LoVo (cell line): Measurements from ENCODE around the gene VWA5B1.

Experiments
- DNase-seq: peaks from one replicate; pipeline ENCODE4 v3.0.0-alpha.2; 2016; ENCODE audit warnings: low spot score

VWA5B1 gene

GRCh38 chr1:20395255-20395654, 104.6 kb downstream of the VWA5B1 start:
- DNase-seq, result no peak

- DNase-seq, result no peak
Measured at GRCh38 chr1:20398744-20399143, 108.1 kb downstream of the VWA5B1 start.

DNA sequence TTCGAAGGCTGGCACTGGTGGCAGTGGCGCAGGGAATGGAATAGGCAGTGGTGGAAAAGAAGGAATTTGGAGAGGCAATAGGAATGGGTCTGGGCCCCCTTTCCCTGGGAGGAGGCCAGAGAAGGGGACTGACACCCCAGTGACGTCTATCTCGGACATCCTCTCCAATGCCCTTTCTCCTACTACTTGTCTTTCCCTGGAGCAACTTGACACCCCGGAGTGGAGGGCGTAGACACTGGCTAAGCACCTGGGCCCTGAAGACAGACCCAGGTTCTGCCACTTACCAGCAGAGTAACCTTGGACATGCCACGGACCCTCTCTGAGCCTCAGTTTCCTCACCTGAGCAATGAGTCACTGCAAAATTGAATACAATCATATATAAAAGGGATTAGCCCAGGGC, 108.5 kb downstream of the VWA5B1 start:
- no peak for DNase-seq

DNA sequence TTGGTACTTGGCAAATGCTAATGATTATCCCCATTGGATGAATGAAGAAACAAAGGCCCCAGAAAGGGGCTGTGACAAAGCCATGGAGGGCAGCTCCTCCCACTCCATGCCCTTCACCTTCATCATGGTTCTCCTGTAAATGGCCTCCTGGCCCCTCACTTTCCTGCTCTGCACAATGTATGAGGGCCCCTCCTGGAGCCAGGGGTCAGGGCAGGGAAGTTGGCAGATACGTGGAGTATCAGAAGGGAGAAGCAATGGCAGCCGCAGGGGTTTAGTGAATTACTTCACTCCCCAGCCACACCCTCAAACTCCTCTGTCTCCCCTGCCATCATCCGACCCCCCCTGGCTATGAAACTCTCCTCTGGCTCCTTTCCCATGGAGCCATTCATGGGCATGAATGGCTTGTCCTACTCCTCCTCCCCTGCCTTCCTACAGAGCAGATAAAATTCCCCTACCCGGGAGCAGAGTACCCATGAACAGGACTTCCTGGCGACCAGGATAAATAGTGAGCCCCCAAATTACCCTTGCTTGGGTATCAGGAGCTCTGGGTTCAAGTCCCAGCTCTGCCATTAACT, 109.0 kb downstream of the VWA5B1 start:
- no peak for DNase-seq

DNA sequence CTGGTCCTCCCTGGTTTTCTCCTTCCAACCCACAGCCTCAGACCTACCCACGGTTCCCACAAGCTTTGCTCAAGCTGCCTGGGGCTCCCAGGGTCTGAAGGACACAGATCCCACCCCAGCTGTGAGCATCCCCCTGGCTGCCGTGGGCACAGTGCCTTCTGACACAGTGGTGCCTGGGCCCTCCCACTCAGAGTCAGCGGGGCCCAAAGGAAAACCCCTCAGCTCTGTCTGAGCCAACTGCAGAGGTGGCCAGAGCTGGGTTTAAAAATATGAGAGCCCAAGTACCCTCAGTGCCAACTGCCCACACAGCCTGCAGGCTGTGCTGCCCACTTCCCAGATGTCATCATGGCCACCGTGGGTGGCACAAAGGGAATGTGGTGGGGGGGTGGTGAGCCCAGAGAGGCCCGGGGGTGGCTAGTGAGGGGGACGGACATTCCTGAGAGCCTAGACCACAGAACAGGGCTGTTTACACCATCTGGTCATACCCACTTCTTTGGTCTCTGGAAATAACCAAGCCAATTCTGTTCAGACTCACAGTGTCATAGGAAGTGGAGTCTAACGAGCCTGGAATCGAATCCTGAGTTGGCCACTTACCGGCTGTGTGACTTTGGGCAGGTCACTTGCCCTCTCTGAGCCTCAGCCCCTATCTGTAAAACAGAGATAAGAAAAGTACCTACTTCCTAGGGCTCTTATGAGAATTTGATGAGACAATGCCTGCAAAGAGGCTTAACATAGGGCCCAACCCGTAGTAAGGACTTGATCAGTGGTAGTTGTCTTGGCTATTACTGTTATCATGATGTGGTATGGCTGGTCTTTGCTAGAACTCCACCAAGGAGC, 109.9 kb downstream of the VWA5B1 start:
- DNase-seq, result no peak

DNA sequence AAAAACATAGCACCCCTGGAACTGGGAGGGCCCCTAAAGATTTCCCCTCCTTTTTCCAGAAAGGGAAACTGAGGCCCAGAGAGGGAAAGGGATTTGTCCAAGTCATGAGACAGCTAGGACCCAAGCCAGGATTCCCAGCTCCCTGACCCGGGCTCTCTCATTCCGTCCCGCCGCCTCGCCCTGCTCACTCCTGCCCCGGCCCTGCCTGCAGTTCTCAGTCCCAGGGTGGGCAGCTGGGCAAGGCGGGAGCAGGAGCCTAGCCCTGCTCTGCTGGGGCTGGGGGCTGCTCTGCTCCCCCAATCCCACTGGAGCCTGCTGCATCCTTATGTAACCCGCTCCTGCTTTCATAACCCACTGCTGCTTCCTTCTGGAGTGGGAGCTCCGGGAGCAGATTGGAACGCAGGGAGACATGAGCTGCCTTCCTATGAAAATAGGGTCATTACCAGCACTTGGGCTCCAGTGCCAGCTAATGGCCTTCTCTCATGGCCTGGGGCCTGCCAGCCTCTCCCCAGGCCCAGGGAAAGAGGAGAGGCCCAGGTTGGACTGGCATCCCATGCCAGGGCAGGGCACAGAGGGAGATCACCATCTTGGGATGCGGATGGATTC, 110.8 kb downstream of the VWA5B1 start:
- DNase-seq, result no peak

DNA sequence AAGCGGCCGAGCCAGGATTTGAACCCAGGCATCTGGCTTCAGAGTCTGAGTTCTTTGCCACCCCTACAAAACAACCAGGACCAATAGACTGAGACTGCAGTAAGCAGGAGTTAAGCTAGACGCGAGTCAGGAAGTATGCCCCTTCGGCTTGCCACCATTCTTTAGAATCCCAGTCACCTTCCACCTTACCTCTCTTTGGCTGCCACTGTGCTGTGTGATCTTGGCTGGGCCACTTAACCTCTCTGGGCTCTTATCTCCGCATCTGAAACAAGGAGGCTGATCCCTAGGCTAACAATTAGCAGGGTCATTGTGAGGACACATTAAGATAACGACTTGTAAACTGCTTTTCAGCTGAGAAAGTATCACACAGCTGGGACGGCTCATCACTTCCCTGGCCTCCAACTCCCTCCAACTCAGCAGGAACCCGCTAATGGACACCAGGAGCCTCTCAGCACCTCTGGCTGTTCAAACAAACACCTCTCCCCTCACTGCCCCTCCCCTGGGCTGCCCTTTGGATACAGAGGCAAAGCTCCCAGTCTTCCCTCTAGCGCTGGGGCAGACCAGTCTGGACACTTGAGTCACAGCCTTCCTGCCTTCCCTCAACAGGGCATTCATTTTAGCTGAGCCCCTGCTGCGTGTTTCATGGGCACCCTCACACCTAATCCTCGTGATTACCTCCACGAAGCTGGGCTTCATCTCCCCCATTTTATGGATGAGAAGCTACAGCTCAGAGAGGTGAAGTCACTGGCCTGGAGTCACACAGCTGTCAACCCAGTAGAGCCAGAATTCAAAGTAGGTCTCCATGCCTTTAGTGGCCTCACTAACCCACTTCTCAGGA, 112.1 kb downstream of the VWA5B1 start:
- DNase-seq, result no peak

- DNase-seq, result no peak
Measured at GRCh38 chr1:20403423-20404145, 112.9 kb downstream of the VWA5B1 start.

DNA sequence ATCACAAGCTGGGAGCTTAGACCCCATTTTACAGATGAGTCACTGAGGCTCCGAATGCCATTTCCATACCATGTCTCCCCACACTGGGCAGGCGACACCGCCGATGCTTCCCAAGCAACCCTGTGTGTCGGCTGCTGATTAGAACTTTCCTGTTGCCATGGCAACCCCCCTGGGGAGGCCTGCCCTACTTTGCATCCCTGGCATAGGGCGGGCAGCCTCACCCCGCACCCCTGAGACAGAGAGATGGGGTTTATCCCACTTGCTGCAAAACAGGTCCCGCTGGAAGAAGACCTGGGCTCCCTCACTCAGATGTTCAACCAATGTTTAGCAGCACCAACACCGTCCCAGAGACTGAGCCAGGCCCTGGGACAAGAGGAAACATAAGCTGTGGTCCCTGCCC, 113.8 kb downstream of the VWA5B1 start:
- no peak for DNase-seq
